Neuron (in vitro differentiated cells): ENCODE measurements around the gene CEBPB.
A peak's percentile ranks its signal among the peaks of the same experiment; 100 is the strongest.

Experiments used
- H2AFZ ChIP-seq: one replicate; pipeline ENCODE4 v1.6.1; 2013; ENCODE audit warnings: low read depth, mild to moderate bottlenecking, inconsistent platforms, low read length, moderate library complexity
- H3K27me3 ChIP-seq: one replicate; pipeline ENCODE4 v1.6.1; 2013; ENCODE audit warnings: low read length; ENCODE audit not compliant: insufficient read depth
- H3K36me3 ChIP-seq: one replicate; pipeline ENCODE4 v1.6.1; 2013; ENCODE audit warnings: low read length; ENCODE audit not compliant: insufficient read depth
- H3K4me1 ChIP-seq: one replicate; pipeline ENCODE4 v1.6.1; 2013; ENCODE audit warnings: low read length; ENCODE audit not compliant: insufficient read depth
- H3K4me3 ChIP-seq: 2 replicates; pipeline ENCODE4 v1.5.1; 2013; ENCODE audit warnings: mild to moderate bottlenecking, low read length, moderate library complexity
- H3K9me3 ChIP-seq: one replicate; pipeline ENCODE4 v1.6.1; 2013; ENCODE audit warnings: low read length

The CEBPB gene

GRCh38 chr20:50190251-50191064 lies at the start of gene CEBPB:
Gene CEBPB, plus strand, starts transcription at chr20:50190830. Its CDS starts 204 bp downstream, at chr20:50191034.
- peak within 1 kb of the TSS; percentile 73 for H2AFZ ChIP-seq
- peak within 1 kb of the TSS; percentile 58 for H3K4me3 ChIP-seq
- no peaks in the 10 kb centered on the region for H3K36me3 ChIP-seq
- H3K27me3 ChIP-seq, result no peaks in the 10 kb centered on the region
- H3K9me3 ChIP-seq, result no peaks in the 10 kb centered on the region
- H3K4me1 ChIP-seq, result peaks cover 9% of the 10 kb centered on the region

GRCh38 chr20:50141018-50141675 lies 49.5 kb upstream of the CEBPB start:
- no peaks in the 10 kb centered on the region for H3K9me3 ChIP-seq
- no peak overlapping the region for H2AFZ ChIP-seq
- H3K36me3 ChIP-seq, result peaks cover 48% of the 10 kb centered on the region
- H3K27me3 ChIP-seq, result no peaks in the 10 kb centered on the region
- H3K4me1 ChIP-seq, result no peaks in the 10 kb centered on the region
- no peak overlapping the region for H3K4me3 ChIP-seq

GRCh38 chr20:50141811-50142561 lies 48.6 kb upstream of the CEBPB start:
- H3K27me3 ChIP-seq, result no peaks in the 10 kb centered on the region
- no peaks in the 10 kb centered on the region for H3K4me1 ChIP-seq
- H2AFZ ChIP-seq, result no peak overlapping the region
- no peak overlapping the region for H3K4me3 ChIP-seq
- no peaks in the 10 kb centered on the region for H3K9me3 ChIP-seq
- peaks cover 47% of the 10 kb centered on the region for H3K36me3 ChIP-seq

GRCh38 chr20:50142812-50143211 lies 47.8 kb upstream of the CEBPB start:
- H3K36me3 ChIP-seq, result peaks cover 42% of the 10 kb centered on the region
- no peaks in the 10 kb centered on the region for H3K9me3 ChIP-seq
- no peaks in the 10 kb centered on the region for H3K4me1 ChIP-seq
- no peak overlapping the region for H3K4me3 ChIP-seq
- no peaks in the 10 kb centered on the region for H3K27me3 ChIP-seq
- no peak overlapping the region for H2AFZ ChIP-seq

- Histone ChIP-seq H3K36me3 (peaks cover 49% of the 10 kb centered on the region), H3K27me3 (no peaks in the 10 kb centered on the region), H2AFZ (no peak overlapping the region), H3K9me3 (no peaks in the 10 kb centered on the region), H3K4me1 (no peaks in the 10 kb centered on the region), H3K4me3 (no peak overlapping the region)
These were observed 46.3 kb upstream of the CEBPB start for GRCh38 chr20:50144362-50144761.

GRCh38 chr20:50145566-50145965 lies 45.1 kb upstream of the CEBPB start:
- no peaks in the 10 kb centered on the region for H3K4me1 ChIP-seq
- no peaks in the 10 kb centered on the region for H3K27me3 ChIP-seq
- peaks cover 42% of the 10 kb centered on the region for H3K36me3 ChIP-seq
- no peaks in the 10 kb centered on the region for H3K9me3 ChIP-seq
- H2AFZ ChIP-seq, result no peak overlapping the region
- H3K4me3 ChIP-seq, result no peak overlapping the region

- Histone ChIP-seq H3K4me1 (no peaks in the 10 kb centered on the region), H3K36me3 (peaks cover 36% of the 10 kb centered on the region), H3K4me3 (no peak overlapping the region), H2AFZ (no peak overlapping the region), H3K27me3 (no peaks in the 10 kb centered on the region), H3K9me3 (no peaks in the 10 kb centered on the region)
These were observed 44.4 kb upstream of the CEBPB start for GRCh38 chr20:50146214-50146613.

GRCh38 chr20:50146732-50147662 lies 43.6 kb upstream of the CEBPB start:
- Histone ChIP-seq H3K4me1 (peaks cover 3% of the 10 kb centered on the region), H3K4me3 (no peak overlapping the region), H3K36me3 (peaks cover 28% of the 10 kb centered on the region), H3K9me3 (no peaks in the 10 kb centered on the region), H2AFZ (no peak overlapping the region), H3K27me3 (no peaks in the 10 kb centered on the region)

GRCh38 chr20:50149481-50150254 lies 41.0 kb upstream of the CEBPB start:
- H3K36me3 ChIP-seq, result peaks cover 16% of the 10 kb centered on the region
- peaks cover 20% of the 10 kb centered on the region for H3K4me1 ChIP-seq
- no peak overlapping the region for H3K4me3 ChIP-seq
- H3K9me3 ChIP-seq, result no peaks in the 10 kb centered on the region
- no peak overlapping the region for H2AFZ ChIP-seq
- H3K27me3 ChIP-seq, result no peaks in the 10 kb centered on the region

- Histone ChIP-seq H3K4me3 (no peak overlapping the region), H3K9me3 (no peaks in the 10 kb centered on the region), H3K36me3 (peaks cover 16% of the 10 kb centered on the region), H2AFZ (no peak overlapping the region), H3K4me1 (peaks cover 20% of the 10 kb centered on the region), H3K27me3 (no peaks in the 10 kb centered on the region)
These were observed 39.4 kb upstream of the CEBPB start for GRCh38 chr20:50151034-50151743.

- Histone ChIP-seq H2AFZ (no peak overlapping the region), H3K9me3 (no peaks in the 10 kb centered on the region), H3K4me3 (peak overlapping the region; percentile 71), H3K27me3 (no peaks in the 10 kb centered on the region), H3K36me3 (peaks cover 16% of the 10 kb centered on the region), H3K4me1 (peaks cover 20% of the 10 kb centered on the region)
These were observed 38.1 kb upstream of the CEBPB start for GRCh38 chr20:50152394-50153152.
